Erythroblast (primary cell): ENCODE measurements around the gene ALOXE3.

Source experiments
- GATA1 ChIP-seq: IDR thresholded peaks from 2 replicates; pipeline ENCODE4 v1.6.1; 2011; ENCODE audit warnings: low read depth, mild to moderate bottlenecking, control low read depth, low read length, moderate library complexity
- POLR2A ChIP-seq: IDR thresholded peaks from 2 replicates; pipeline ENCODE4 v1.6.1; 2011; ENCODE audit warnings: mild to moderate bottlenecking, low read length

DNA sequence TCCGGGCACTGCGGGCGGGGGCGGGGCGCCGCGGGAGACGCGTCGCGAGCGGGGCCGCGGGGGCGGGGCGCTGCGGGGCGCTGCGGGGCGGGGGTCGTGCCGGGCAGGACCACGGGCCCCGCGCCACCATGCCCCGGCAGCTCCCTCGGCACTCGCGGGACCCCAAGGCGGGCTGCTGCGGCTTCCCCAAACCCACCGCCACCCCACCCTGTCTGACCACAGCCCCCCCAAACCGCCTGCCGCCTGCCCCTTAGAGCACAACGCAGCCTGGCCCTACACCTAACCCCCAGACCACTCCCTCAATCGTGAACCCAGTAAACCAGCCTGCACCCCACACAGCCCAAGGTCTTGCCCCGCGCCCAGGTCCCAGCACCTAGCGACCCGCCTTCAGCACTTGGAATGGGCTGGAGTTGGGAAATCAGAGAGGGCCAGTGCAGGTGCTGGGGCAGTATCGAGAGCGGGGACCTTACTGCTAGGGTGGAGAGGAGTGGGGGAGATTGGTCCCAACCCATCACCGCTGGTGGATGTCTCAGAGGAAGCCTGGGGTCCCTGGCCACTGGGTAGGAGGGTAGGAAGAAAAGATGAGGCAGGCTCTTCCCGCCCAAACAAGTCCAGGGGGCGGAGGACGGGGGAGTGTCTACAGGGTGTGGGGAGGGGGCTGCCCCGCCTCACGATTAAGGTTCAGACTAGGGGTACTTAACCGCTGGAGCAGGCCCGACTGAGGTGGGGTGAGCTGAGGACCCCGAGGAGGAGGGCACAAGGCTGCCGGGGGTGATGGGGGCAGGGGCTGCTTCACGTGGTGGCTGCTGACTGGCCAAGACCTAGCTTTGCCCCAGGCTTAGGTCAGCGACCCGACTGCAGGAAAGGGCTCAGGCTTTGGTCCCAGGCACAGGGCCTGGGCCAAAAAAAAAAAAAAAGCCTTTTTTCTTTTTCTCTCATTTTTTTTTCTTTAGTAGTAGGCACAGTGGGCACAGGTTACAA lies 45.0 kb upstream of the ALOXE3 start:
- TF ChIP-seq POLR2A (no peak), GATA1 (no peak)
